IMR-90 (cell line): ENCODE results near the gene C16orf74. TPM values are rescaled to one million over a fixed set of nuclear protein-coding genes. Genes with fewer than 3 reads are reported as not detected.

ENCODE experiments used
- ATAC-seq: fragments of 200-7000 bp; cut with Tn5 transposase; 2 replicates; pipeline ENCODE4 v1.9.1; 2020; ENCODE audit warnings: low read depth, mild to moderate bottlenecking, moderate library complexity
- BruUV-seq: library from RNA; stranded (reverse); fragments of 400-500 nt; replicated peaks from 2 replicates; lab custom pipeline; 2021; lab: Mats Ljungman, UMichigan
- CTCF ChIA-PET: fragments of 300-600 bp; formaldehyde crosslinking; extraction: SDS; loops from one replicate; lab custom pipeline; 2021; ENCODE audit warnings: antibody characterized with exemption; lab: Yijun Ruan, JAX
- POLR2A ChIA-PET: fragments of 300-600 bp; sonication (Branson Sonifier 250); formaldehyde crosslinking; loops from one replicate; lab custom pipeline; 2022; ENCODE audit warnings: antibody characterized with exemption; ENCODE audit not compliant: unreplicated experiment; lab: Charles Lee
- DNase-seq: peaks from one replicate; pipeline ENCODE4 v3.0.0; 2013
- H2AFZ ChIP-seq: replicated peaks from 2 replicates; pipeline ENCODE3; 2013; ENCODE audit warnings: low read length, mild to moderate bottlenecking; ENCODE audit not compliant: poor library complexity
- H2AK5ac ChIP-seq: 2 replicates; pipeline ENCODE4 v1.6.1; 2013; ENCODE audit warnings: low read depth, low read length, inconsistent platforms
- H2AK9ac ChIP-seq: replicated peaks from 2 replicates; pipeline ENCODE3; 2013; ENCODE audit warnings: mild to moderate bottlenecking, low read depth, low read length, moderate library complexity; ENCODE audit not compliant: poor library complexity
- H2BK120ac ChIP-seq: 2 replicates; pipeline ENCODE4 v1.6.1; 2013; ENCODE audit warnings: low read depth, low read length, inconsistent platforms
- H2BK15ac ChIP-seq: 3 replicates; pipeline ENCODE4 v1.6.1; 2013; ENCODE audit warnings: low read depth, low read length, inconsistent platforms
- H2BK20ac ChIP-seq: 2 replicates; pipeline ENCODE4 v1.6.1; 2013; ENCODE audit warnings: low read depth, mild to moderate bottlenecking, inconsistent platforms, low read length, moderate library complexity
- H2BK5ac ChIP-seq: 2 replicates; pipeline ENCODE4 v1.6.1; 2013; ENCODE audit warnings: mild to moderate bottlenecking, low read depth, low read length, inconsistent platforms; ENCODE audit not compliant: poor library complexity, severe bottlenecking
- H3K14ac ChIP-seq: replicated peaks from 2 replicates; pipeline ENCODE4 v1.6.1; 2013; ENCODE audit warnings: low read depth, low read length, inconsistent platforms
- H3K18ac ChIP-seq: 2 replicates; pipeline ENCODE4 v1.6.1; 2013; ENCODE audit warnings: low read depth, low read length, control low read depth
- H3K23ac ChIP-seq: 2 replicates; pipeline ENCODE4 v1.6.1; 2013; ENCODE audit warnings: low read depth, low read length, inconsistent platforms
- H3K27ac ChIP-seq: 2 replicates; pipeline ENCODE4 v1.5.1; 2013; ENCODE audit warnings: mild to moderate bottlenecking, control low read depth, low read length; ENCODE audit not compliant: insufficient read depth
- H3K27me3 ChIP-seq: 2 replicates; pipeline ENCODE4 v1.6.1; 2013; ENCODE audit warnings: low read length; ENCODE audit not compliant: control insufficient read depth, insufficient read depth
- H3K36me3 ChIP-seq: 2 replicates; pipeline ENCODE4 v1.6.1; 2013; ENCODE audit warnings: low read length, mixed read lengths; ENCODE audit not compliant: control insufficient read depth, insufficient read depth
- H3K4ac ChIP-seq: 2 replicates; pipeline ENCODE4 v1.6.1; 2013; ENCODE audit warnings: low read depth, low read length, inconsistent platforms
- H3K4me1 ChIP-seq: 2 replicates; pipeline ENCODE4 v1.6.1; 2013; ENCODE audit warnings: low read length, mixed read lengths; ENCODE audit not compliant: control insufficient read depth, insufficient read depth
- H3K4me2 ChIP-seq: 2 replicates; pipeline ENCODE4 v1.6.1; 2013; ENCODE audit warnings: low read depth, mild to moderate bottlenecking, control low read depth, low read length, moderate library complexity
- H3K4me3 ChIP-seq: 2 replicates; pipeline ENCODE4 v1.5.1; 2013; ENCODE audit warnings: low read depth, mild to moderate bottlenecking, control low read depth, low read length, moderate library complexity; ENCODE audit not compliant: insufficient read depth
- H3K56ac ChIP-seq: 2 replicates; pipeline ENCODE4 v1.6.1; 2013; ENCODE audit warnings: low read length, inconsistent platforms; ENCODE audit not compliant: insufficient read depth; ENCODE audit errors: extremely low read depth
- H3K79me1 ChIP-seq, 2 experiments: 2 replicates each; pipeline ENCODE4 v1.6.1; 2013; ENCODE audit warnings: low read length in 2 of 2, inconsistent platforms in 1 of 2, low read depth in 1 of 2
- H3K9ac ChIP-seq: 2 replicates; pipeline ENCODE4 v1.6.1; 2013; ENCODE audit warnings: low read depth, low read length, control low read depth
- H3K9me1 ChIP-seq: 2 replicates; pipeline ENCODE4 v1.6.1; 2013; ENCODE audit warnings: low read length, inconsistent platforms; ENCODE audit not compliant: insufficient read depth
- H3K9me3 ChIP-seq: 2 replicates; pipeline ENCODE4 v1.6.1; 2013; ENCODE audit warnings: low read length; ENCODE audit not compliant: control insufficient read depth, insufficient read depth
- H4K20me1 ChIP-seq: 2 replicates; pipeline ENCODE4 v1.6.1; 2013; ENCODE audit warnings: low read length, inconsistent platforms; ENCODE audit not compliant: insufficient read depth
- H4K5ac ChIP-seq: 2 replicates; pipeline ENCODE4 v1.6.1; 2013; ENCODE audit warnings: mild to moderate bottlenecking, low read depth, low read length, control low read depth
- H4K8ac ChIP-seq, 2 experiments: 2 replicates each; pipeline ENCODE4 v1.6.1; 2013; ENCODE audit warnings: low read depth in 2 of 2, low read length in 2 of 2, control low read depth in 1 of 2, inconsistent platforms in 1 of 2
- H4K91ac ChIP-seq: 2 replicates; pipeline ENCODE4 v1.6.1; 2013; ENCODE audit warnings: low read depth, low read length, inconsistent platforms; ENCODE audit not compliant: insufficient read depth
- BHLHE40 ChIP-seq: fragments of 150-350 bp; IDR thresholded peaks from 2 replicates; pipeline ENCODE4 v1.6.1; 2016; ENCODE audit warnings: mild to moderate bottlenecking, low read depth, low read length
- CEBPB ChIP-seq: IDR thresholded peaks from 2 replicates; pipeline ENCODE4 v1.6.1; 2012; ENCODE audit warnings: low read depth, low read length, improper control_type of control experiment
- CHD1 ChIP-seq: IDR thresholded peaks from 2 replicates; pipeline ENCODE4 v1.6.1; 2012; ENCODE audit warnings: low read depth, low read length, improper control_type of control experiment
- MAFK ChIP-seq: IDR thresholded peaks from 2 replicates; pipeline ENCODE4 v1.6.1; 2012; ENCODE audit warnings: low read depth, low read length, improper control_type of control experiment
- MAZ ChIP-seq: IDR thresholded peaks from 2 replicates; pipeline ENCODE4 v1.6.1; 2012; ENCODE audit warnings: low read depth, mild to moderate bottlenecking, low read length, improper control_type of control experiment, moderate library complexity, borderline replicate concordance
- NFE2L2 ChIP-seq: fragments of 150-350 bp; IDR thresholded peaks from 2 replicates; pipeline ENCODE4 v1.6.1; 2016; ENCODE audit warnings: low read depth, mild to moderate bottlenecking, low read length
- POLR2A ChIP-seq: IDR thresholded peaks from 2 replicates; pipeline ENCODE4 v1.6.1; 2012; ENCODE audit warnings: mild to moderate bottlenecking, low read depth, low read length
- RAD21 ChIP-seq: IDR thresholded peaks from 2 replicates; pipeline ENCODE4 v1.6.1; 2012; ENCODE audit warnings: low read length, improper control_type of control experiment
- RCOR1 ChIP-seq: IDR thresholded peaks from 2 replicates; pipeline ENCODE4 v1.6.1; 2012; ENCODE audit warnings: mild to moderate bottlenecking, low read length, improper control_type of control experiment; ENCODE audit not compliant: insufficient replicate concordance
- SMC3 ChIP-seq: fragments of 150-350 bp; IDR thresholded peaks from 2 replicates; pipeline ENCODE4 v1.6.1; 2016; ENCODE audit warnings: low read depth, mild to moderate bottlenecking, antibody characterized with exemption, low read length, moderate library complexity
- WGBS, 2 experiments: methylation state at CpG; one replicate each; pipeline versions ENCODE4 v1.1.5 to v1.1.7; 2013; ENCODE audit warnings: missing lambda C conversion rate in 2 of 2; ENCODE audit not compliant: insufficient read length in 1 of 2; ENCODE audit errors: extremely low coverage in 2 of 2; 5-methylcytosine and 5-hydroxymethylcytosine counted together
- dilution Hi-C: fragments of 300-500 bp; cut with HindIII; formaldehyde crosslinking; loops from one replicate; pipeline ENCODE4 v1.14.3; 2018; ENCODE audit warnings: low sequenced_read_pairs; ENCODE audit not compliant: unreplicated experiment
- in situ Hi-C: fragments of 300-500 bp; cut with MboI; formaldehyde crosslinking; loops from 3 replicates; pipeline ENCODE4 v1.14.3; 2019; ENCODE audit warnings: low sequenced_read_pairs, inconsistent platforms, mixed read lengths
- intact Hi-C: fragments of 100-400 bp; cut with micrococcal nuclease; formaldehyde crosslinking; loops from 2 replicates; pipeline ENCODE4 v1.10.0; 2022
- polyA plus RNA-seq, 3 experiments: library from polyadenylated mRNA; depleted of rRNA; stranded (reverse); fragments of >200 nt; gene quantifications; 2 replicates each; pipeline ENCODE4 v1.2.3, GENCODE V29; 2012; ENCODE audit warnings: low replicate concordance in 1 of 3
- total RNA-seq: library from RNA; depleted of rRNA; stranded (reverse); fragments of >200 nt; gene quantifications from 2 replicates; pipeline ENCODE4 v1.2.3, GENCODE V29; 2012
- TF ChIP-seq, protein P1 (sequence below): fragments of 150-350 bp; IDR thresholded peaks from 2 replicates; pipeline ENCODE4 v1.6.1; 2016; ENCODE audit warnings: low read depth, mild to moderate bottlenecking, low read length, moderate library complexity, borderline replicate concordance

C16orf74 gene
- total and polyA plus RNA-seq, 2 of the 4 experiments (the other 2 are of a cell fraction): 4.5 to 12.2 TPM

DNA sequence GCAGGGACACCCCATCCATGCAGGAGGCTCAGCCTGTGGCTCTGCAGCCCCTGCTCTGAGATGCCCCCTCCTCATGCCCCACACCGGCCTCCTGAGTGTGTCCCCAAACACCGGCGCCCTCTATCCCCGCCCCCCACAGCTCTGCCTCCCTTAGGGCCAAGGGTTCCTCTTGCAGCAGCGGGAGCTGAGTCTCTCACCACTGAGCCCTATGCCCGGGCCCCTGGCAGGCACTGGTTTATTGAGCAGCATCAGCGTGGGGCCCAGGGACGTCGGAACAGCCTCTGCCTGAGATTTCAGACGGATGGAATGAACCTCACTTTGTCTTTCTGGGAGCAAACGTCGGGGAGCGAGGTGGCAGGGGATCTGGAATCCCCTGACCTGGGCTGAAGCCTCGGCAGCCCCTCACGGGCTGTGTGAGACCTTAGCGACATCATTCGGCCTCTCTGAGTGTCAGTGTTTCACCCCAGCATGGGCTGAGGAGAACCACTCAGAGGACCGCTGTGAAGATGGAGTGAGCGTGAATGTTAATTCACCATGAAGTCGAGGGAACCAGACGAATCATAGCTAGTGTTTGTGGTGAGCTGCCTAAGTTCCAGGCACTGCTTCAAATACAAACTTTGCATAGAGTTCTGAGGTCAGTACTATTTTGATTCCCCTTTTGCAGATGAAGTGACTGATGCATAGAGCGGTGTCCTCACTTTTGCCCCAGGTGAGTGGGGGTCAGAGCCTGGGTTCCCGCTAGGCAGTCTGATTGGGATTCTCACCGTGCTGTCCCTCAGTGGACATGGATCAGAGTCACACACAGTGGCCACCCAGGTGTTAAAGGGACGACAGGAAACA lies 5.3 kb upstream of the C16orf74 start:
- peak overlapping the region; percentile 49 for H3K4ac ChIP-seq
- H2BK120ac ChIP-seq: peak overlapping the region; percentile 24; the same call in 1 of the 2 replicates
- in situ Hi-C loops: no loop called here
- peaks cover 0 to 7% of the 10 kb centered on the region in 2 experiments; a peak in 1 of 4 replicates for H3K79me1 ChIP-seq
- intact Hi-C loops: no loop called here
- WGBS, 2 experiments: 78% methylated on average over 19 of the region's 25 CpGs; no CpG with 5 or more reads in 1 of the 2 experiments
- no peak overlapping the region for H3K4me3 ChIP-seq
- peaks cover 29% of the 10 kb centered on the region for H3K4me1 ChIP-seq
- ChIA-PET POLR2A (no interaction called here), CTCF (no interaction called here)
- peak overlapping the region in 1 of 2 experiments; percentile 26; a peak in 1 of 4 replicates for H4K8ac ChIP-seq
- peak overlapping the region; percentile 55 for H2AFZ ChIP-seq
- peak overlapping the region; percentile 72 for H2AK5ac ChIP-seq
- H3K14ac ChIP-seq: no peak overlapping the region; the same call in 1 of the 2 replicates
- no peak overlapping the region for H3K9ac ChIP-seq
- no peak overlapping the region for H3K4me2 ChIP-seq
- no peaks in the 10 kb centered on the region; the same call in 1 of the 2 replicates for H3K27me3 ChIP-seq
- no peak overlapping the region for H3K18ac ChIP-seq
- H3K36me3 ChIP-seq: no peaks in the 10 kb centered on the region
- H2BK5ac ChIP-seq: peak overlapping the region; percentile 6
- BruUV-seq: no TSS peak
- H3K56ac ChIP-seq: no peak overlapping the region
- peak overlapping the region; percentile 33; the same call in 1 of the 3 replicates for H2BK15ac ChIP-seq
- H4K20me1 ChIP-seq: peaks cover 7% of the 10 kb centered on the region; the same call in 1 of the 2 replicates
- TF ChIP-seq BHLHE40 (no peak), SMC3 (no peak), MAFK (no peak), RCOR1 (no peak), NFE2L2 (no peak), MAZ (no peak), CEBPB (no peak), RAD21 (no peak), POLR2A (no peak), CHD1 (no peak)
- TF ChIP-seq, protein P1, sequence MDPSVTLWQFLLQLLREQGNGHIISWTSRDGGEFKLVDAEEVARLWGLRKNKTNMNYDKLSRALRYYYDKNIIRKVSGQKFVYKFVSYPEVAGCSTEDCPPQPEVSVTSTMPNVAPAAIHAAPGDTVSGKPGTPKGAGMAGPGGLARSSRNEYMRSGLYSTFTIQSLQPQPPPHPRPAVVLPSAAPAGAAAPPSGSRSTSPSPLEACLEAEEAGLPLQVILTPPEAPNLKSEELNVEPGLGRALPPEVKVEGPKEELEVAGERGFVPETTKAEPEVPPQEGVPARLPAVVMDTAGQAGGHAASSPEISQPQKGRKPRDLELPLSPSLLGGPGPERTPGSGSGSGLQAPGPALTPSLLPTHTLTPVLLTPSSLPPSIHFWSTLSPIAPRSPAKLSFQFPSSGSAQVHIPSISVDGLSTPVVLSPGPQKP: no peak
- H4K91ac ChIP-seq: peak overlapping the region; percentile 31
- H3K9me1 ChIP-seq: peaks cover 10% of the 10 kb centered on the region
- H3K9me3 ChIP-seq: no peaks in the 10 kb centered on the region
- no peak overlapping the region for H4K5ac ChIP-seq
- peak; percentile 62 for DNase-seq
- H2AK9ac ChIP-seq: peak overlapping the region; percentile 71
- H3K27ac ChIP-seq: no peak overlapping the region
- ATAC-seq: no peak
- H3K23ac ChIP-seq: no peak overlapping the region
- dilution Hi-C loops: no loop called here
- H2BK20ac ChIP-seq: peak overlapping the region; percentile 2
